Measurements from ENCODE around the gene CSN1S1.

Gene CSN1S1

GRCh38 chr4:69984030-69984443, 53.2 kb downstream of the CSN1S1 start:
- no peak overlapping the region for H3K4me2 ChIP-seq (ENCODE audit: low read depth, low read length, poor library complexity, severe bottlenecking)
- no peak overlapping the region for H3K9ac ChIP-seq (ENCODE audit: low read depth, low read length, poor library complexity, severe bottlenecking)
- no peak overlapping the region for H3K4me3 ChIP-seq (ENCODE audit: low read length, poor library complexity, severe bottlenecking)
- no peaks in the 10 kb centered on the region for H3K79me2 ChIP-seq (ENCODE audit: insufficient read depth, low read length)
- no peaks in the 10 kb centered on the region for H3F3A ChIP-seq (ENCODE audit: low read depth)
- H3K9me3 ChIP-seq (ENCODE audit: insufficient read depth, low read depth, low read length) = no peaks in the 10 kb centered on the region
- H3K27me3 ChIP-seq (ENCODE audit: insufficient read depth, low read length, poor library complexity, severe bottlenecking) = no peaks in the 10 kb centered on the region
- H2AFZ ChIP-seq (ENCODE audit: low read length) = no peak overlapping the region
- no peaks in the 10 kb centered on the region for H4K20me1 ChIP-seq (ENCODE audit: insufficient read depth, low read length, poor library complexity, severe bottlenecking)
- no peaks in the 10 kb centered on the region for H3K36me3 ChIP-seq (ENCODE audit: insufficient read depth, low read length)
- H3K9me2 ChIP-seq (replicated peaks; ENCODE audit: low read depth, low read length) = no peaks in the 10 kb centered on the region
- no peaks in the 10 kb centered on the region for H3K4me1 ChIP-seq (ENCODE audit: insufficient read depth, low read length, poor library complexity, severe bottlenecking)
- TF ChIP-seq CTCF (conservative IDR thresholded peaks at IDR 0.05; ENCODE audit: low read length) = no peak
- no peak for TF ChIP-seq EZH2phosphoT487 (IDR thresholded peaks at IDR 0.05; ENCODE audit: borderline replicate concordance)

GRCh38 chr4:69986663-69987062, 55.8 kb downstream of the CSN1S1 start:
- no peaks in the 10 kb centered on the region for H3F3A ChIP-seq (ENCODE audit: low read depth)
- no peak overlapping the region for H2AFZ ChIP-seq (ENCODE audit: low read length)
- no peaks in the 10 kb centered on the region for H3K9me2 ChIP-seq (replicated peaks; ENCODE audit: low read depth, low read length)
- no peaks in the 10 kb centered on the region for H3K27me3 ChIP-seq (ENCODE audit: insufficient read depth, low read length, poor library complexity, severe bottlenecking)
- no peak overlapping the region for H3K4me2 ChIP-seq (ENCODE audit: low read depth, low read length, poor library complexity, severe bottlenecking)
- H3K9me3 ChIP-seq (ENCODE audit: insufficient read depth, low read depth, low read length) = no peaks in the 10 kb centered on the region
- no peaks in the 10 kb centered on the region for H3K79me2 ChIP-seq (ENCODE audit: insufficient read depth, low read length)
- H4K20me1 ChIP-seq (ENCODE audit: insufficient read depth, low read length, poor library complexity, severe bottlenecking) = no peaks in the 10 kb centered on the region
- H3K36me3 ChIP-seq (ENCODE audit: insufficient read depth, low read length) = no peaks in the 10 kb centered on the region
- H3K4me1 ChIP-seq (ENCODE audit: insufficient read depth, low read length, poor library complexity, severe bottlenecking) = no peaks in the 10 kb centered on the region
- TF ChIP-seq EZH2phosphoT487 (IDR thresholded peaks at IDR 0.05; ENCODE audit: borderline replicate concordance) (no peak), CTCF (conservative IDR thresholded peaks at IDR 0.05; ENCODE audit: low read length) (no peak)
- no peak overlapping the region for H3K4me3 ChIP-seq (ENCODE audit: low read length, poor library complexity, severe bottlenecking)
- H3K9ac ChIP-seq (ENCODE audit: low read depth, low read length, poor library complexity, severe bottlenecking) = no peak overlapping the region

GRCh38 chr4:69991016-69991415, 60.1 kb downstream of the CSN1S1 start:
- no peak overlapping the region for H3K4me3 ChIP-seq (ENCODE audit: low read length, poor library complexity, severe bottlenecking)
- no peak overlapping the region for H2AFZ ChIP-seq (ENCODE audit: low read length)
- H4K20me1 ChIP-seq (ENCODE audit: insufficient read depth, low read length, poor library complexity, severe bottlenecking) = no peaks in the 10 kb centered on the region
- no peaks in the 10 kb centered on the region for H3K4me1 ChIP-seq (ENCODE audit: insufficient read depth, low read length, poor library complexity, severe bottlenecking)
- no peaks in the 10 kb centered on the region for H3K9me3 ChIP-seq (ENCODE audit: insufficient read depth, low read depth, low read length)
- no peaks in the 10 kb centered on the region for H3K36me3 ChIP-seq (ENCODE audit: insufficient read depth, low read length)
- H3K79me2 ChIP-seq (ENCODE audit: insufficient read depth, low read length) = no peaks in the 10 kb centered on the region
- TF ChIP-seq EZH2phosphoT487 (IDR thresholded peaks at IDR 0.05; ENCODE audit: borderline replicate concordance) = no peak
- TF ChIP-seq CTCF (conservative IDR thresholded peaks at IDR 0.05; ENCODE audit: low read length) = no peak
- no peaks in the 10 kb centered on the region for H3F3A ChIP-seq (ENCODE audit: low read depth)
- no peaks in the 10 kb centered on the region for H3K9me2 ChIP-seq (replicated peaks; ENCODE audit: low read depth, low read length)
- no peak overlapping the region for H3K4me2 ChIP-seq (ENCODE audit: low read depth, low read length, poor library complexity, severe bottlenecking)
- no peaks in the 10 kb centered on the region for H3K27me3 ChIP-seq (ENCODE audit: insufficient read depth, low read length, poor library complexity, severe bottlenecking)
- no peak overlapping the region for H3K9ac ChIP-seq (ENCODE audit: low read depth, low read length, poor library complexity, severe bottlenecking)
